Bronchial epithelial cell (primary cell): Measurements from ENCODE around the gene SNAPIN. TPM values are rescaled to one million over a fixed set of nuclear protein-coding genes. Genes with fewer than 3 reads are reported as not detected.
"Not testable (repeated sequence)": the region's sequence is repeated elsewhere in the genome, so short reads cannot be mapped to it uniquely, and the experiment has no call there.

Experiments
- DNase-seq: peaks from one replicate; pipeline ENCODE4 v3.0.0-alpha.2; 2010; ENCODE audit warnings: low read depth
- FAIRE-seq: peaks from 2 replicates; lab custom pipeline; 2011; peaks lifted over from hg19 to GRCh38; lab: Jason Lieb, UNC
- H3K27me3 ChIP-seq: 2 replicates; pipeline ENCODE4 v1.5.1; 2011; ENCODE audit warnings: low read length; ENCODE audit not compliant: control insufficient read depth, insufficient read depth
- H3K36me3 ChIP-seq: 2 replicates; pipeline ENCODE4 v1.5.1; 2011; ENCODE audit warnings: low read length; ENCODE audit not compliant: control insufficient read depth, insufficient read depth
- H3K4me3 ChIP-seq: 2 replicates; pipeline ENCODE4 v1.5.1; 2011; ENCODE audit warnings: mild to moderate bottlenecking, low read depth, low read length, control low read depth
- total RNA-seq: library from RNA; depleted of rRNA; stranded (reverse); fragments of >200 nt; gene quantifications from 2 replicates; pipeline ENCODE4 v1.2.1, GENCODE V29; 2014
- TF ChIP-seq, protein P1 (sequence below): IDR thresholded peaks from 2 replicates; pipeline ENCODE4 v1.5.1; 2011; ENCODE audit warnings: mild to moderate bottlenecking, moderate library complexity, low read length, control low read depth, inconsistent platforms; ENCODE audit not compliant: insufficient read depth, severe bottlenecking

The SNAPIN gene
- total RNA-seq, 1 donor from 2014 or later, result 59.5 TPM

DNA sequence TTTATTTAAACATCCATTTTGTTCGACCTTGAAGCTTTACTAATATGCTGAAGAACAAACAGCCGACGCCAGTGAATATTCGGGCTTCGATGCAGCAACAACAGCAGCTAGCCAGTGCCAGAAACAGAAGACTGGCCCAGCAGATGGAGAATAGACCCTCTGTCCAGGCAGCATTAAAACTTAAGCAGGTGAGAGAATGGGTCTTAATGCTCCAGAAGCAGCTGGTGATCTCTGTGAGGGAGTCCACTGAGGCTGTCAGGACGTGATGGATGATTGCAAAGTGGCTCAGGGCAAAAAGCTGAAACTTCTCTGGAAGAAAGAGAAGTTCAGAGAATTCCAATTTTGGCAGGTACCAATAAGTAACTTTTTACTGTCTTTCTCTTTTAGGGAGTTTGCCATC, 20.2 kb upstream of the SNAPIN start:
- peaks cover 25% of the 10 kb centered on the region for H3K36me3 ChIP-seq
- H3K27me3 ChIP-seq, result no peaks in the 10 kb centered on the region
- DNase-seq (no peak), FAIRE-seq (no peak)
- TF ChIP-seq, protein P1, sequence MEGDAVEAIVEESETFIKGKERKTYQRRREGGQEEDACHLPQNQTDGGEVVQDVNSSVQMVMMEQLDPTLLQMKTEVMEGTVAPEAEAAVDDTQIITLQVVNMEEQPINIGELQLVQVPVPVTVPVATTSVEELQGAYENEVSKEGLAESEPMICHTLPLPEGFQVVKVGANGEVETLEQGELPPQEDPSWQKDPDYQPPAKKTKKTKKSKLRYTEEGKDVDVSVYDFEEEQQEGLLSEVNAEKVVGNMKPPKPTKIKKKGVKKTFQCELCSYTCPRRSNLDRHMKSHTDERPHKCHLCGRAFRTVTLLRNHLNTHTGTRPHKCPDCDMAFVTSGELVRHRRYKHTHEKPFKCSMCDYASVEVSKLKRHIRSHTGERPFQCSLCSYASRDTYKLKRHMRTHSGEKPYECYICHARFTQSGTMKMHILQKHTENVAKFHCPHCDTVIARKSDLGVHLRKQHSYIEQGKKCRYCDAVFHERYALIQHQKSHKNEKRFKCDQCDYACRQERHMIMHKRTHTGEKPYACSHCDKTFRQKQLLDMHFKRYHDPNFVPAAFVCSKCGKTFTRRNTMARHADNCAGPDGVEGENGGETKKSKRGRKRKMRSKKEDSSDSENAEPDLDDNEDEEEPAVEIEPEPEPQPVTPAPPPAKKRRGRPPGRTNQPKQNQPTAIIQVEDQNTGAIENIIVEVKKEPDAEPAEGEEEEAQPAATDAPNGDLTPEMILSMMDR, result no peak
- H3K4me3 ChIP-seq, result no peak overlapping the region

DNA sequence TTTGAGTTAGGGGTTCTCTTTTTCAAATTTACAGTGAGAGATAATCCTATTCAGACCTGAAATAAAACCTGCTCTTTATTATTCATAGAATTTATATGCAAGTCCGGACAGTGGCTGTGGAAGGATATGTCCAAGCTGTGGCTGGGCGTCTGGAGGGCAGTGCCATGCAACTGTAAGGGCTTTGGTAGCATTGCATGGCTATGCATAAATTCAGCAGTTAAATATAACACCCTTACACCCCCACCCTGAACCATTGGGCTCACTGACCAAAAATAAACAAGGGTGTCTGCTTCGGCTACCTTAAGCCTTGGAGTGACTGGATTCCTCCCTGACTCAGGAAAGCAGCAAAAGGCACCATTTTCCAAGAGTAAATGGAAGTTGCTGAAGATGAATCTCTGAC, 19.2 kb upstream of the SNAPIN start:
- TF ChIP-seq, protein P1, result no peak
- Histone ChIP-seq H3K36me3 (peaks cover 29% of the 10 kb centered on the region), H3K27me3 (no peaks in the 10 kb centered on the region), H3K4me3 (no peak overlapping the region)
- DNase-seq (no peak), FAIRE-seq (no peak)

DNA sequence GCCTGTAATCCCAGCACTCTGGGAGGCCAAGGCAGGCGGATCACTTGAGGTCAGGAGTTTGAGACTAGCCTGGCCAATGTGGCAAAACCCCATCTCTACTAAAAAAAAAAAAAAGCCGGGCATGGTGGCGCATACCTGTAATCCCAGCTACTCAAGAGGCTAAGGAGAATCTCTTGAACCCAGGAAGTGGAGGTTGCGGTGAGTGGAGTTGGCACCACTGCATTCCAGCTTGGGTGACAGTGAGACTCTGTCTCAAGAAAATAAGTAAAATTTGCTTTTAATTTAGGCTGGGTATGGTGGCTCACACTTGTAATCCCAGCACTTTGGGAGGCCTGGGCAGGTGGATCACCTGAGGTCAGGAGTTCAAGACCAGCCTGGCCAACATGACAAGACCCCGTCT, 18.3 kb upstream of the SNAPIN start:
- peaks cover 30% of the 10 kb centered on the region for H3K36me3 ChIP-seq
- DNase-seq, H3K27me3 ChIP-seq, H3K4me3 ChIP-seq, FAIRE-seq: not testable (repeated sequence)

DNA sequence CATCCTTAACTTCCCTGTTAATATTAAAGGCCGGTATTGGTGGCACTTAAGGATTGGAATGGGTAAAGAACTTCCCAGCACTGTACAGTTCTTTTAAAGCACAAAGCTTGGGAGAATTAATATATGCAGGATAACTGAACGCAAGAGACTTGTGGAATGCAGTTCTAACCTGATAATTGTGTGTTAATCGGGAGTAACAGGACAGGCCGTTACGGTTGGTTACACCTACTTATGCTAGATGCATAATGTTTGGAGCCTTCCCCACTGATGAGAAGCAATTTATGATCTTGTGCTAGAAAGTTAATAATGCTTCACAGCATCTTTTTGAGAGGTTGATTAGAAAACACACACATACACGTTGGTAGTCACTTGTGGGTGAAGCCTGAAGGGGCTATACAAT, 17.6 kb upstream of the SNAPIN start:
- H3K36me3 ChIP-seq, result peaks cover 29% of the 10 kb centered on the region
- TF ChIP-seq, protein P1, result no peak

DNA sequence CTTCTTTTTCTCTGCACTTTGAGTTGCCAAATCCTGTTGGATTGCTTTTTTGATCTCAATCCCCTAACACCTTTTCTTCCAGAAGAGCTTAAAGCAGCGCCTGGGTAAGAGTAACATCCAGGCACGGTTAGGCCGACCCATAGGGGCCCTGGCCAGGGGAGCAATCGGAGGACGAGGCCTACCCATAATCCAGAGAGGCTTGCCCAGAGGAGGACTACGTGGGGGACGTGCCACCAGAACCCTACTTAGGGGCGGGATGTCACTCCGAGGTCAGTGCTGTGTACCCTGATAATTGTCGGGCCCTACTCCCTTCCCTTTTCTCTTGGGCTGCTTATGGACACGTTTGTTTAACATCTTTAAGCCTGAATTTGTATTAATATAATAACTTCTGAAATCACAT, 16.3 kb upstream of the SNAPIN start:
- no peaks in the 10 kb centered on the region for H3K27me3 ChIP-seq
- DNase-seq (no peak), FAIRE-seq (no peak)
- TF ChIP-seq, protein P1, result no peak
- H3K4me3 ChIP-seq, result no peak overlapping the region
- H3K36me3 ChIP-seq, result peaks cover 23% of the 10 kb centered on the region

More for the DNA sequence above, 17.6 kb upstream of the SNAPIN start:
- DNase-seq (no peak), FAIRE-seq (no peak)
- no peak overlapping the region for H3K4me3 ChIP-seq
- H3K27me3 ChIP-seq, result no peaks in the 10 kb centered on the region

DNA sequence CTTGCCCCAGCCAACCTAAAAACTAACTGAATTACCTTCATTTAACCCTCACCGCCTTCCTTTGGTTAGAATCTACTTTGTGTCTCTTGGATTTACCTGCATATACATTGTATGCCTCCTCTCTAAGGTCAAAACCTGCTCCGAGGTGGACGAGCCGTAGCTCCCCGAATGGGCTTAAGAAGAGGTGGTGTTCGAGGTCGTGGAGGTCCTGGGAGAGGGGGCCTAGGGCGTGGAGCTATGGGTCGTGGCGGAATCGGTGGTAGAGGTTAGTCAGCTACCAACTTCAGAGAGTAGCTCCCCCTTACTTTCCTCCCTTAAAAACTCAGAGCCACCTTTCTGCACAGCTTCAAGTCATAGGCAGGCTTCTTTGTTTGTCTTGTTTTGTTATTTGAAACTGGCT, 15.4 kb upstream of the SNAPIN start:
- H3K4me3 ChIP-seq, result no peak overlapping the region
- no peaks in the 10 kb centered on the region for H3K27me3 ChIP-seq
- FAIRE-seq (no peak), DNase-seq (no peak)
- TF ChIP-seq, protein P1, result no peak
- H3K36me3 ChIP-seq, result peaks cover 23% of the 10 kb centered on the region
